Ovary (tissue), 9 donors: ENCODE measurements around the gene PAX2. TPM values are rescaled to one million over a fixed set of nuclear protein-coding genes. Genes with fewer than 3 reads are reported as not detected.

Experiments used
- DNase-seq, 5 donors: peaks; one replicate each; pipeline ENCODE4 v3.0.0-alpha.2; 2019 to 2020
- H3K27ac ChIP-seq, 2 donors: fragments of 200-600 bp; one replicate each; pipeline versions ENCODE4 v1.5.1 to v1.8.0; 2019 to 2022
- H3K27me3 ChIP-seq: fragments of 200-600 bp; one replicate; pipeline ENCODE4 v1.8.0; 2022
- H3K36me3 ChIP-seq: fragments of 200-600 bp; sonication (generic); one replicate; pipeline ENCODE4 v1.5.1; 2019
- H3K4me1 ChIP-seq: one replicate; pipeline ENCODE4 v1.8.1; 2013; ENCODE audit warnings: mild to moderate bottlenecking, moderate library complexity; ENCODE audit not compliant: insufficient read depth
- H3K4me3 ChIP-seq: fragments of 200-600 bp; sonication (generic); one replicate; pipeline ENCODE4 v1.5.1; 2017
- H3K9me3 ChIP-seq, 2 donors: fragments of 200-600 bp in 1 of 2; sonication (generic) in 1 of 2; one replicate each; pipeline versions ENCODE4 v1.5.1 to v1.8.1; 2013 to 2019; ENCODE audit warnings: mild to moderate bottlenecking in 1 of 2, moderate library complexity in 1 of 2
- CTCF ChIP-seq, 3 donors: fragments of 450-650 bp in 2 of 3; fragments of 200-600 bp in 1 of 3; IDR thresholded peaks; one replicate each; pipeline versions ENCODE4 v1.5.1 to v1.8.0; 2016 to 2022; ENCODE audit warnings: antibody characterized with exemption in 3 of 3, mild to moderate bottlenecking in 1 of 3
- EP300 ChIP-seq: sonication (generic); formaldehyde crosslinking; IDR thresholded peaks from one replicate; pipeline ENCODE4 v1.6.1; 2017; ENCODE audit warnings: antibody characterized with exemption
- POLR2A ChIP-seq: fragments of 450-650 bp; IDR thresholded peaks from one replicate; pipeline ENCODE4 v1.6.1; 2017; ENCODE audit warnings: antibody characterized with exemption, mild to moderate bottlenecking, moderate library complexity
- WGBS, 3 donors: extraction: QIAGEN DNeasy Blood & Tissue Kit in 1 of 3; methylation state at CpG; one replicate each; pipeline versions ENCODE4 v1.1.5 to v1.1.7; 2013 to 2017; 5-methylcytosine and 5-hydroxymethylcytosine counted together
- intact Hi-C, 4 donors: fragments of 100-400 bp; cut with DNase I; formaldehyde crosslinking; loops; one replicate each; pipeline versions ENCODE4 v1.11.0 to v1.15.1; 2022 to 2023
- polyA plus RNA-seq, 2 donors: library from polyadenylated mRNA; stranded (reverse); fragments of 200-250 nt in 1 of 2; fragments of 350-450 nt in 1 of 2; fragmentation: Illumina TruSeq in 1 of 2; extraction: RNeasy Lipid Tissue Mini Kit (QIAGEN cat#74804) in 1 of 2; gene quantifications; one replicate each; pipeline ENCODE4 v1.2.3, GENCODE V29; 2013 to 2014
- total RNA-seq, 7 donors: library from RNA; depleted of rRNA in 2 of 7; stranded (reverse); fragments of >200 nt in 2 of 7; fragmentation: NEBNext Ultra II Directional in 3 of 7; extraction: Animal tissue kit (Norgen Biotek cat#: 25700) in 3 of 7; gene quantifications; one replicate each; pipeline versions ENCODE4 v1.1.0 to v1.2.4, GENCODE V29; 2016 to 2023
- donor health status: DM: no; HTN: no; CAD: no; lungs with moderate emphysema.
- donor health status: DM: no; HTN: no; CAD: no.
- donor health status: Bipolar disorder and iron deficiency.
- donor health status: DM: yes; HTN: yes; CAD: no.
- donor health status: DM: no; HTN: no; CAD: no.
- donor health status: DM: yes; HTN: yes; CAD: no.

The PAX2 gene
- total and polyA plus RNA-seq, 9 donors, result 0.04 to 10.8 (median 2.4) TPM; not detected in 3

GRCh38 chr10:100723770-100724530 is 21.4 kb upstream of the PAX2 start:
- TF ChIP-seq EP300 (no peak), POLR2A (no peak), CTCF (IDR thresholded peaks at IDR 0.05) (no peak)
- Histone ChIP-seq H3K4me1 (peaks cover 1% of the 10 kb centered on the region), H3K27me3 (no peaks in the 10 kb centered on the region), H3K4me3 (no peak overlapping the region), H3K27ac (no peak overlapping the region), H3K36me3 (no peaks in the 10 kb centered on the region), H3K9me3 (no peaks in the 10 kb centered on the region)
- no peak for DNase-seq
- intact Hi-C loops, result no loop called here
- 1 to 2% (median 2%) methylated on average over 48 to 58 of the region's 58 CpGs for WGBS, 3 donors

- Histone ChIP-seq H3K4me1 (peaks cover 1% of the 10 kb centered on the region), H3K4me3 (no peak overlapping the region), H3K9me3 (no peaks in the 10 kb centered on the region), H3K36me3 (no peaks in the 10 kb centered on the region), H3K27ac (no peak overlapping the region), H3K27me3 (no peaks in the 10 kb centered on the region)
- DNase-seq, result peak in 1 of 5 donors; percentile 12
- WGBS, 3 donors, result 3 to 6% (median 3%) methylated on average over 22 to 33 of the region's 33 CpGs
- intact Hi-C loops, result no loop called here
- TF ChIP-seq EP300 (no peak), CTCF (IDR thresholded peaks at IDR 0.05) (no peak), POLR2A (no peak)
Measured at GRCh38 chr10:100724531-100725027, 20.8 kb upstream of the PAX2 start.

- Histone ChIP-seq H3K27me3 (no peaks in the 10 kb centered on the region), H3K9me3 (no peaks in the 10 kb centered on the region), H3K36me3 (no peaks in the 10 kb centered on the region), H3K4me1 (peaks cover 1% of the 10 kb centered on the region), H3K4me3 (no peak overlapping the region), H3K27ac (no peak overlapping the region)
- TF ChIP-seq EP300 (no peak), POLR2A (no peak), CTCF (IDR thresholded peaks at IDR 0.05) (no peak)
- WGBS, 3 donors, result 23 to 39% (median 30%) methylated on average over 5 of the region's 5 CpGs
- intact Hi-C loops, result no loop called here
- DNase-seq, result peak in 1 of 5 donors; percentile 12
Measured at GRCh38 chr10:100725071-100725471, 20.3 kb upstream of the PAX2 start.

GRCh38 chr10:100725869-100726426 is 19.4 kb upstream of the PAX2 start:
- DNase-seq, result peak in 1 of 5 donors; percentile 14
- WGBS, 3 donors, result 97 to 100% (median 99%) methylated on average over 2 of the region's 2 CpGs
- Histone ChIP-seq H3K9me3 (no peaks in the 10 kb centered on the region), H3K4me1 (peaks cover 1% of the 10 kb centered on the region), H3K4me3 (no peak overlapping the region), H3K36me3 (no peaks in the 10 kb centered on the region), H3K27me3 (no peaks in the 10 kb centered on the region), H3K27ac (no peak overlapping the region)
- intact Hi-C loops, result no loop called here
- TF ChIP-seq CTCF (IDR thresholded peaks at IDR 0.05) (no peak), POLR2A (no peak), EP300 (no peak)
